Stimulated activated CD8-positive, alpha-beta memory T cell treated with anti-CD3 and anti-CD28 coated beads, Interleukin-7, amount 100 ng/mL, for 1 hour (primary cell): ENCODE data around the gene NDEL1.
"Not testable (repeated sequence)": the region's sequence is repeated elsewhere in the genome, so short reads cannot be mapped to it uniquely, and the experiment has no call there.

Experiments
- DNase-seq, 2 donors: peaks; one replicate each; pipeline ENCODE4 v3.0.0-alpha.2; 2020; ENCODE audit warnings: low read depth in 2 of 2

The NDEL1 gene, protein sequence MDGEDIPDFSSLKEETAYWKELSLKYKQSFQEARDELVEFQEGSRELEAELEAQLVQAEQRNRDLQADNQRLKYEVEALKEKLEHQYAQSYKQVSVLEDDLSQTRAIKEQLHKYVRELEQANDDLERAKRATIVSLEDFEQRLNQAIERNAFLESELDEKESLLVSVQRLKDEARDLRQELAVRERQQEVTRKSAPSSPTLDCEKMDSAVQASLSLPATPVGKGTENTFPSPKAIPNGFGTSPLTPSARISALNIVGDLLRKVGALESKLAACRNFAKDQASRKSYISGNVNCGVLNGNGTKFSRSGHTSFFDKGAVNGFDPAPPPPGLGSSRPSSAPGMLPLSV

DNA sequence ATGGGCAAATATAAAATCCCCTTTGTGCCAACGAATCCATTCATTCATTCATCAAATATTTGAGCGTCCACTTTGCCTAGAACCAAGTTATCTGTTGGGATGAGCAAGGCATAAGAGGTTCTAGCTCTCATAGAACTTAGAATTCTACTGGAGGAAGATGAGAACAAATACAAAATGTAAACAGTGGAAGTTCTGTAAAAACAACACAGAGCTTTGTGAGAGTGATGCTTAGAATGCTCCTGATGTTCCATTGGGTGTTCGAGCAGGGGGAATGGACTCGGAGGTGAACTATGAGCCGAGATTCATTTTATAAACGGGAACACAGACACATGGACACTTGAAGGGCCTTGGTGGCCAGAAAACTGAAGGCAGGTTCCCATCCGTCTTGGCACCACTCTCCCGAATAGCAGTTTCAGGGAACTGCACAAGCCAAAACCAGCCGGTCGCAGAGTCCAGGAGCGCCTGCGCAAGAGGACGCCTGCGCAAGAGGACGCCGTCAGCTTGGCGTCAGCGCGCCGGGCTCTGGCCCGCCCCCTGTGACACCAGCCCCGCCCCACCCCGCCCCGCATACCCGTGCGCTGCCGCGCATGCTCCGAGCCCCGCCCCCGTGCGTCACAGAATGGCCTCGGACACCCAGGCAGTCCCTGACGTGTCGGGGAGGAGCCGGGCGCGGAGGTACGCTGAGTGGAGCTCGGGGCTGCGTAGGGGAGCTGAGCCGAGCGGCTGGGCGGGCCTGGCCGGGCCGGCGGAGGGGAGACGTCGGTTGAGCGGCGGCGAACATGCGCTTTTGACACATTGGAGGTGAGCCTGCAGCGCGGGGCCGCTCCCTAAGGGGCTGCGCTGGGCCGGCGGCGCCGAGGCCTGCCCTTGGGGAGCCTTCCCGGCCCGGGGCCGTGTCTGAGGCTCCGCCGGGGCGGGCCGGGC is at the start of gene NDEL1:
NDEL1 (plus strand) TSS at position 640 of the 924 bp plus-strand sequence. CDS start 8,388 bp downstream, outside the sequence.
- DNase-seq, result peak; percentile 98

DNA sequence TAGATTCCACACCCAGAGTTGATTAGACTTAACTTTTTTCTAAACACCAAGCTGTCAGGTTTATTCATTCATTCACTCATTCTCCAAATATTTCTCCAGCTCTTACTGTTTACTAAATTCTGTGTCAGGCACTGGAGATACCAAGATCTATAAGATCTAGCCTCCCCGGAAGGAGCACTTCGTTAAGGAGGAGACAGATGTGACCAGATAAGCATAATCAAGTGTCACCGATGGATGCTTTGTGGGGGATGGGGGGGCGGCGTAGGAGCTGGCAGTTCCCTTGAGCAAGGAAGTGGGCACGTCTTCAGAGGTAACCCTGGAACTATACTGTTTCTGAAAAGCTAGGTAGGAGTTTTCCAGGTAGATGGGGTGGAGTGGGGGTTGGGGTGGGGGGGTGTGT is 48.8 kb upstream of the NDEL1 start:
- DNase-seq, result no peak

DNA sequence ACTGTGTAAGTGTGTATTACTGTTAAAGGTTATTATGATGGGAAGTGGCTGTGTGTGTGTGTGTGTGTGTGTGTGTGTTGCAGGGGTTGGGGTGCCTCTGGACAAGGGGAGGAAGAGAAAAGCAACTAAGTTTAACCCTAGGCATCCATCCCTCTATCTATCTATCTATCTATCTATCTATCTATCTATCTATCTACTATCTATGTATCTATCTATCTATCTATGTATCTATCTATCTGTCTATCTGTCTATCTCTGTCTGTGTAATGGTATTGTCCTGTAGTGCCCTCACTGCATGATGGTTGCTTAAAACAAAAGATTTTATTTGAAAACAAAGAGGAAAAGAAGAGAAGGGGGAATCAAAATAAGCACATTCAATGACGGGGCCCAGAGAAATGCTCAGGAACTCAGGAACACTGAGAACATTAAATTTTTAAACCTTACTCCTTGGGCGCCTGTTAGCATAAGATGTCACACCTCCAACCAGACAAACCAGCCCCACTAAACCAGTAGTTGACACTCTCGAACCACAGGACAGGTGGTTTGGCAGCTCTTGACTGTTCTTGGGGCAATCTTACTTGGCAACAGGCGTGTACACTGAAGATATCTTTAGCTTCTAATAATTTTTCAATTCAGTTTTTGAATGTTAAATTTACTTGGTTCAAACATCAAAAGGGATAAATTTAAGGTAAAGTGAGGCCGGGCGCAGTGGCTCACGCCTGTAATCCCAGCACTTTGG is 47.6 kb upstream of the NDEL1 start:
- no peak for DNase-seq

DNA sequence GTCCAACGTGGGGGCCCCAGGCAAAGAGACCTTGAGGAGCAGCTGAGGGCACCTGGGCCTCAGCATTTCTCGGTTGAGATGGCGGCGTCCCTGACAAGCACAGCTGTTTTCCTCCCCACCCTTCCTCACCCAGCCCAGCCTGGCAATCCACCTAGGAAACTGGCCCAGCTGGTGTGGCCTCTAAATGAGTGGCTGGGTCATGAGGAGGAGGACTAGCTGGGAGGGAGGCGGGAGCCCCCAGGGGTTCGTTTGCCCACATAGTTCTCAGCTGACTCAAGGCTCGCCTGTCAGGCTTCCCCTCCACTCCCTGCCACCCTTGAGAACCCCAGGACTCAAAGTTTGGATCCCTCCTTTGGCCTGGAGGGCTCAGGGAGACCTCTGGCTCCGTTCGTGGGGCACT is 44.0 kb upstream of the NDEL1 start:
- no peak for DNase-seq

DNA sequence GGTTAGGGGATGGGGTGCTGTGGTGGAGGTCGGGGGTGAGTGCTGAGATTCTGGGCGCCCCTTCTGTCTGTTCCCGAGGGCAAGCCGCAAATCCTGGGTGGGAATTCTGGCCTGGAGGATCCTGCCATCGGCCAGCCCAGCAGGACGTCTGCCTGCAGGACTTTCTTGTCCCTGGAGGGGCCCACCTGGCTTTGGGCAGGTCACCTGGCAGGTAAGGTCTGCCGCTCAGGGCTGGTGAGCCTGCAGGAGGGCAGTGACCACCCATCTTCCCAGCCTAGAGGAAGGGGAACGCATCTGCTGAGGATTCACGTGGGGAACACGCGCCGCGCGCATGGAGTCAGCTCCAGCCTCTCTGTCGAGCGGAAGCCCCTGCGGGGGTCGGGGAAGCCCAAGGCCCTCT is 43.4 kb upstream of the NDEL1 start:
- DNase-seq, result no peak

DNA sequence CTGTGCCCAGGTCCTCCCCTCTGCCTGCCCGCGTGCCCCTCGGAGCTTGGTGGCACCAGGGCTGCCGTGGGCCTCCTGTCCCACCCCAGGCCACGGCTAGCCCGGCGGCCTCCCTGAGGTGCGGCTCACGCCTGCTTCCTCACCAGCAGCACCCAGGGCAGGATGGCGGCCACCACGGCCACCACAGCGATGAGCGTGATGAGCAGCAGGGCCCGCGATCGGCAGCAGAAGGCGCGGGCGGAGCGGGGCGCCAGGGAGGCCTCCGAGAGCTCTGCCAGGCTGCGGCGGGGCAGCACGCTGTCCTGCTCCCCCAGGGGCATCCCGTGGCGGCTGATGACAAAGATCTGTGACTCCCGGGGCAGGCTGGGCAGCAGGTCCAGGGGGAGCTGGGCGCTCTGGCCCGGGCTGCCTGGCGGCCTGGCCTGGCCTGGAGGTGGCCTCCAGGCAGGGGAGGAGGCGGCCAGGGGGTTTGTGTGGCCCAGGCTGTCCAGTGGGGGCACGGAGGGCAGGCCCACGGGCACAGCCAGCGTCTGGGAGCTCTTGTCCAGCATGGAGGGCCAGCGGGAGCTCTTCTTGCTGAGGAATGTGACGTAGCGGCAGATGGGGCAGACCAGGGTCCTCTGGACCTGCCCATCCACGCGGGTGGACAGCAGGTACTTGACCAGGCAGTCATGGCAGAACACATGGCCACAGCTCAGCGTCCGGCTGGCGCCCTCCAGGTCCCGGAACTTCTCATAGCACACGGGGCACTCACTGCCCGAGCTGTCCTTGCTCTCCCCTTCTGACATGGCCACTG is 42.8 kb upstream of the NDEL1 start:
- DNase-seq, result no peak

DNA sequence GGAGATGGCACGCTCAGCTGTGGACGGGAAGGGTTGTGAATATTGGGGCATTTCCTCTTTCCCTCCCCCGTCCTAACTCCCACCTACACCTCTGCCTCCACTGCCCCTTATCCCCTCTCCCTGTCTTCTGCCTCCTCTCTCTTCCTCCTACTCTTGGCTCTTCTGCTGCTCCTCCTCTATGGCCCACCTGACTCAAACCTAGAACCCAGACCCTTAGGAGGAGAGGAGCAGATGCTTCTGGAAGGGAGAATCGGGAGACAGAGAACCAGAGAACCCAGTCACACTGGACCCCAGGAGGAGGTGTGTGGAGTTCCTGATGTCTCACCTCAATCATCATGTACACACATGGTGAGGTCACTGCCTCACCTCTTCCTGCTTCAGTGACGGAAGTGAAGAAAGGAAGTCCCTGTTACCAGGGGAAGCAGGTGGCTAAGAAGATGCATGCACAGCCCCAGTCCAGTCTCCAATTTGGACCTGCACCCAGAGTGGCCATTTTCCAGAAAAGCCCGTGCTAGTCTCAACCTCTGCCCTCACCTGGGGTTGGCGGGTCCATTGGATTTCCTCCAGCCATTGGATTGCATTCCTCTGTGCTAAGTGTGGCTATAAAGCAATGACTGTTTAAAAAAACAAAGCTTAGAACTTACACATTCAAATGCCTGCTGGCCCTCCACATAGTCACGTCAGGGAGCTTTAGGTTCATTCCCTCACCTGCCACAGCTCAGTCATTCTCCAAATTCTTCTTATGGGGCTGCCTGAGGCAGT is 42.0 kb upstream of the NDEL1 start:
- no peak for DNase-seq

DNA sequence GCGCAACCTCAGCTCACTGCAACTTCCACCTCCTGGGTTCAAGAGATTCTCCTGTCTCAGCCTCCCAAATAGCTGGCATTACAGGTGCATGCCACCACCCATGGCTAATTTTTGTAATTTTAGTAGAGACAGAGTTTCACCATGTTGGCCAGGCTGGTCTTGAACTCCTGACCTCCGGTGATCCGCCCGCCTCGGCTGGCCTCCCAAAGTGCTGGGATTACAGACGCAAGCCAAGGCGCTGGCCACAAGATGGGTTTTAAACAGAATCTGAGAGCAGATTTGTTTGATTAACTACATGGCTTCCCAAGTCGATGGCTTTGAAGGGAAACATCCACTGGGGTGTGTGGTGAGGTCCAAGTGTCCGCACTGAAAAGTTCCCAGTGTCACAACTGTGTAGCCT is 41.2 kb upstream of the NDEL1 start:
- not testable (repeated sequence) for DNase-seq

DNA sequence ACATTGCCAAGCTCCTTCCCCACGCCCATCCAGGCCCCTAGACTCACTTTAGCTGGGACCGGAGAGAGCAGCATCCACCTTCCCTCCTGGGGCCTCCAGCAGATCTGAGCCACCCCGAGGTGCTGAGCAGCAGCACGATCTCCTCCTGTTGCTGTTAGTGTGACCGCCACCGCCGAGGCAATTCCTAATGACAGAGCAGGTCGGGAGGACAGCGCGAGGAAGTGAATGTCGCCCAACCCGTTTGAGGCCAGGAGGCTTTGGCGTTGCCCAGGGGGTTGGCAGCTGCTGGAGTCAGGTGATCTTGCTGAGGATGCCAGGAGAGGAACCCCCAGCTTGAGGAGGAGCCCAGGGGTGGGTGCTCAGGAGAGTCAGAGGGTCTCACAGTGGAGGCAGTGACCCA is 38.0 kb upstream of the NDEL1 start, which contains the start of gene RNF222:
RNF222 (minus strand) TSS at position 192 of the 400 bp plus-strand sequence. CDS start 4,366 bp downstream, outside the sequence.
- no peak for DNase-seq

DNA sequence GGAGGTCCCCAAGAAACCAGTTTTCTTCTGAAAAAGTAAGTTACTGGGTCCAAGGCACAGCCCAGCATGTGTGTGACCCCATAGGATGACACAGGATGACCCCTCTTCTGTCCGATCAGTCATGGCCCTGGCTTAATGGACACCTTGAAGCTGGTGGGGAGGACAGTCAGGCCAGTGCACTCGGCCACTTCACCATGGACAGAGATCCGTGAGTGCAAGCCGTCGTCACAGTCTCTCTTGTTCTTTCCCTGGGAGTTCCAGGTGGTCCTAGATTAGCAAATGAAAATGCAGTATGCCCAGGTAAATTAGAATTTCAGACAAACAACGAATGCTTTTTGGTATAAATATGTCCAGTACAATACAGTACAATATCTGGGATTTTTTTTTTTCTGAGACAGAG is 36.7 kb upstream of the NDEL1 start:
- no peak for DNase-seq

DNA sequence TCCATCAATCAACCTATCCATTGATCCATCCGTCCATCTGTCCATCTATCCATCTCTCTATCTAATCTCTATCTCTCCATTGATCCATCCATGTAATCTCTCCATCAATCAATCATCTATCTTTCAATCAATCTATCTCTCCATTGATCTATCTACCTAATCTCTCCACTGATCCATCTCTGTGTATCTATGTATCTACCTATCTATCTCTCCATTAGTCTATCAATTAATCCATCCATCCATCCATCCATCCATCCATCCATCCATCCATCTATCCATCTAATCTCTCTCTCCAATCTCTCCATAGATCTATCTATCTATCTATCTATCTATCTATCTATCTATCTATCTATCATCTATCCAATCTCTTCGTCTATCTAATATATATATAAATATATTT is 34.6 kb upstream of the NDEL1 start:
- DNase-seq, result no peak

DNA sequence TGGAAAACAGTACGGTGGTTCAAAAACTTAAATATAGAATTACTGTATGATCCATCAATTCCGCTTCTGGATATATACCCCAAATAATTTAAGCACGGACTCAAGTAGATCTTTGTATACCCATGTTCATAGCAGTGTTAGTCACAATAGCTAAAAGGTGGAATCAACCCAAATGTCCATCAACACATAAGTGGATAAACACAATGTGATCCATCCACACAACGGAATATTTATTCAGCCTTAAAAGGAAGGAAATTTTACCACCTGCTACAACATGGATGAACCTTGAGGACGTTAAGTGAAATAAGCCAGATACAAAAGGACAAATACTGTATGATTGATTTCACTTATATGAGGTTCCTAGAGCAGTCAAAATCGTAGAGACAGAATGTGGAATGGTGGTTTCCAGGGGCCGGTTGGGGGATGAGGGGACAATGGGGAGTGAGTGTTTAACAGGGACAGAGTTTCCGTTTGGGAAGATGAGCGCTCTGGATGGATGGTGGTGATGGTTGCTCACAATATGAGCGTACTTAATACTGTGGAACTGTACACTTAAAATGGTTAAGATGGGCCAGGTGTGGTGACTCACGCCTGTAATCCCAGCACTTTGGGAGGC is 32.7 kb upstream of the NDEL1 start:
- DNase-seq, result no peak

DNA sequence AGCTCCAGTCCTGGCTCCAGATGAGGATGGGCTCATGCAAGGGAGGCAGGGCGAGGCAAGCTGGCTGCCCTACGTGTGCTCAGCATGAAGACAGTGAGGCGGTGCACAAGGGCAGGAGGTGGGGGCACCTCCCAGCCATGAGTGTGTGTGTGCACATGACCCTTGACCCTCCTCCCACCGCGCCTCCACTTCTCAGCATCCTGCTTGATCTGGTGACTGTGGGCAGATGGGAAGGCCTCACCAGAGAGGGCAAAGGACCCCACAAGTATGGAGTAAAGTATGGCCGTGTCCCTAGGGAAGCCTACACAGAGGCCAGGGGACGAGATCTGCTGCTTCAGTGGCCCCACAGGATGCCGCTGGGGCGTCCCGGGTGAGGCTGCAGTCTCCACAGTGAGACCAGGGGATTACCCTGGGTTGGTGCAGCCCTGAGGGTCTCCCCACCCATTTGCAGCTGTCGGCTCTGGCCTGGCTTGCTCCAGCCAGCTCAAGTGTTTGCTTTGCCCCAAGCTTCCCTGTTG is 30.1 kb upstream of the NDEL1 start:
- DNase-seq, result no peak

DNA sequence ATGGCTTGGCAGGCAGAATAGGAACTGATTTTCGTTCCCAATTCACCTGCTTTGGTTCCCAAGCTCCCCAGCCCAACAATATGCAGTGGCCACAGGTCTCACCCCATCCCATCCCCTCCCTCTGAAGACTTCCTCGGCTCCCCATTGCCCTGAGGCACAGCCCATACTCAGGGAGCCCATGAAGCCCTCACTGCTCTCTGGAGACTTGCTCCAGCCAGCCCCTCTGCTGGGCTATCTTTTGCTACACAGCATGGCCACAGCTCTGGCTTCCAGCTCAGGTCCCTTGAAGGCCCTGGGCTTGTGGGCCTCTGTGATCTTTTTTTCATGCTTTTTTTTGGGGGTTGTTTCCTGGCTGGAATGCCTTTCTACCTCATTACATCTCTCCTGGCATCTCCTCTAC is 29.5 kb upstream of the NDEL1 start:
- DNase-seq, result no peak

DNA sequence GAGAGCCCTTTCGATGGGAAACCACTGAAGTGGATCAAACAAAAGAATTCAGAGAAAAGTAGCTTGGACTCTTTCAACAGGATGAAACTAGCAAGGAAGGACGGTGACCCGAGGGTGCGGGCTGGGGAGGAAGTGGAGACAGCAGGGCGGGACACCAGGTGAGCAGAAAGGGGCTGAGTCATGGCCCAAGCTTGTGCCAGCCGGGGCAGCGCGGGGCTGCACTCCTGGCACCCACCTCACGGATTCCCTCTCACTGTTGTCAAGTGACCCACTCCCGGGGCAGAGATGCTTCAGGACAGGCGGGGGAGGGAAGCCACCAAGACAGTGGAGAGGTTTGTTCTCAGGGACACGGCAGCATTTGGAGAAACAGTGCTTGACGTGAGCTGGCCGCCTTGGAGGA is 27.3 kb upstream of the NDEL1 start:
- DNase-seq, result no peak

DNA sequence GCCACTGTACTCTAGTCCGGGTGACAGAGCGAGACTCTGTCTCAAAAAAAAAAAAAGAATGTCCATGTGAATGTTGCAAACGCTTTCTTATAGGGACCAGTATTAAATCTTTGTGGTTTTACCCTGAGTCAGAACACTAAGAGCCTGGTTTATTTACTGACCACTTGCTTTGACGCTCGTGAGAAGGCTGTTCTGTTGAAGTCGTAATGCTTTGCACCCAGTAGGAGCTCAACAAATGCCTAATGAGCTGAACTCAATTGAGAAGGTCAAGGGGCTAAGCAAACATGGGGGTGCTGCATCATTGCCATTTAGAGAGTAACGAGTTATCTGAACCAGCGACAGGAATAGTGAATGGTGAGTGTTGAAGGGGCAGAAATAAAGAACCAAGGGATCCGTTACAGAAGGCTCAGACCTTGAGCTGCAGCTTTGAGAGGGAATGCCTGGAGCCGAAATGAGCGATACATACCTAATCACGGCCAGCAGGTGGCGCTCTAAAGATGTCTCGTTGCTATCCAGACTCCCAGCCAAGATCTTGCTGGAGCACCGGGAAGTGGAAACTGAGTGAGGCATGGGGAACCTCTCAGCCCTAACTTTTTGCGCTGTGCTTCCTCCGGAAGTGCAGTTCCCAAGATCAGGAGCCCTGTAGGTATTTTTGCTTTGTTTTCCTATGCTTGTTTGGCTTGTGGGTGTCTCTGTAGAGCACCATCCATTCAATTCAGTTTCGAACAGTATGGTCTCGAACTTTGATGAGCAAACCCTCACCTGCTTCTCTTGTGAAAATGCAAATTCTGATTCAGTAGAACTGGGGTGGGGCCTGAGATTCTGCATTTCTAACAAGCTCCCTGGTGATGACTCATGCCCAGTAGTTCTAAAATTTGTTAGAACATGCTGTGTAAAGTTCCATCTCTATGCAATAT is 25.5 kb upstream of the NDEL1 start:
- DNase-seq, result peak; percentile 53 to 70

DNA sequence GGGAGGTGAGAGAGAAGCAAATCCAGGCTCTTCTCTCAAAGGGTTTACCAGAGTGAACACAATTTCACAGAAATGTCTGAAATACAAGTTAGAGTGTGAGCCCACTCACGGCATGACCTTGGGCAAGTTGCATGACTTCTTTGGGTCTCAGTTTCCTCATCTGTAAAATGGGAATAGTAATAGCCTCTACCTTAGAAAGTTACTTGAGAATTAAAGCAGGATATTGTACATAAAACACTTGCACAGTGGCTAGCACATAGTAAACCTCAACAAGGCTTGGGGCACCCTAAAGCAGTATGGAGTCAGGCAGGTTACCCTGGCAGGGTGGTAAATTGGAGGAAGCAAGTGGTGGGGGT is 24.8 kb upstream of the NDEL1 start:
- no peak for DNase-seq

DNA sequence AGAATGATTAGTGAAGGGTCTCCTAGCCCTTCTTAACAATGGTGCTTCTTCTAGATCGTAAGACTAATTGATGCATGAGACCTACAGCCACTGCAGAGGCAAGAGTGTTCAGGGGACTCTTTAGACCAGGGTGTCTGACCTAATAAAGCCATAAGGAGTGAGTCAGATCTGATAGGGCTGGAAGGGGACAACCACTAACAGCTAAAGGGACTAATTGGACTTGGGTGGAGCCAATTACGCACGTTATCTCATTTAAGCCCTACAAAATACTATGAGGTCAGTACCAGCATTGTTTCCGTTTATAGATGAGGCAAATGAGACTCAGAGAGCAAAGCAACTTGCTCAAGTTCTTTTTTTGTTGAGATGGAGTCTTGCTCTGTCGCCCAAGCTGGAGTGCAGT is 23.6 kb upstream of the NDEL1 start:
- DNase-seq, result no peak

DNA sequence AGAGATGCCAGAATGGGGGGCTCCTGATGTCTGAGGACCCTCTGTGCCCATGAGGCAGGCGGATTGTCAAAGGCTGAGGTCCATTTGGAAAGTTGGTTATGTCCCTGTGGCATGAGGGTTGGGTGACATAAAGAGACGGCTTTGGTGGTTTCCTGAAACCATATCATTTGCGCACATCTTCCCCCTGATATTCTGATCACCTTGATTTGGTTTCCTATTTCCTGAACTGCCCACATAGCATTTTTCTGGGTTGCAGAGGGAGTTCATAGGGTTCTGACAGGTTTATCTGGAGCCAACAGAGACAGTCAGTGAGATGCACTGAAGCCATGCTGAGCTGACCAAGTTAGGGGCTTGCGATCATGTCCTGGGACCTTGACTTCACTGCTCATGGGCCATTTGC is 22.4 kb upstream of the NDEL1 start:
- DNase-seq, result no peak
